ENCODE measurements around the gene KCNN1. TPM values are rescaled to one million over a fixed set of nuclear protein-coding genes. Genes with fewer than 3 reads are reported as not detected.
A peak's percentile ranks its signal among the peaks of the same experiment; 100 is the strongest.

The KCNN1 gene
- total and polyA plus RNA-seq, 9 of the 15 experiments (the other 6 are each of a cell fraction or from before 2014, with no cell fraction given) = 0.01 to 6.2 (median 0.72) TPM

DNA sequence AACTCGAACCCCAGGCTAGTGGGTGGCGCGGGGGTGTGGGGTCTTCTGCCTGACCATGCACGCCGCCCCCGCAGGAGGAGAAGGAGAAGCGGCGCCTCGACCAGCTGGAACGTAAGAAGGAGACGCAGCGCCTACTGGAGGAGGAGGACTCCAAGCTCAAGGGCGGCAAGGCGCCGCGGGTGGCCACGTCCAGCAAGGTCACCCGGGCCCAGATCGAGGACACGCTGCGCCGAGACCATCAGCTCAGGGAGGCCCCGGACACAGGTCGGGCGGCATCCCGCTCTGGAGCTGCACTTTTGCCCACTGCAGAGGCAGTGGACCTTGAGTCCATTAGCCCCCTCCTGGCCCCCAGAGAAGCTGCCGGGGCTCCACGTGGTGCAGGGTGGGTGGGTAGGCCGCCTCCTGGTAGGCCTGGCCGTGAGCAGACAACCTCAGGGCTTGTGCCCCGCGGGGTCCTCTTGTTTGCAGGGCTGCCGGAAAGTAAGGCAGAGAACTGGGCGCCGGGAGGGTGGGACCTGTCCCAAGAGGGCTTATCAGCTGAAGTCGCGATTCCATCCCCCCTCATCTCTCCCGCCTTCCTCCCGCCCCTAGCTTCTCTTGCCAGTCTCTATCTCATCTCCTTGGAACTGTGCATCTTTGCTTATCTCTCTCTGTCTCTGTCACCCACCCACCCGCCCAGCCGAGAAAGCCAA is 24.2 kb upstream of the KCNN1 start (continued):
- TF ChIP-seq PCBP1 (IDR thresholded peaks at IDR 0.05; ENCODE audit: low read depth, low read length, poor library complexity, severe bottlenecking) (peak; percentile 51), HNRNPL (IDR thresholded peaks at IDR 0.05; ENCODE audit: low read depth, low read length) (no peak), NR4A1 (CRISPR knock-in tag; IDR thresholded peaks at IDR 0.05) (0 out of 2 replicates have a peak, but pooled peaks have one; percentile 10), NR4A1 (tag; IDR thresholded peaks at IDR 0.05) (no peak), SIRT6 (IDR thresholded peaks at IDR 0.05; ENCODE audit: low read depth, low read length) (no peak), ZNF584 (CRISPR knock-in tag; IDR thresholded peaks at IDR 0.05; ENCODE audit: low read depth) (no peak), NFIC (IDR thresholded peaks at IDR 0.05) (0 out of 2 replicates have a peak, but pooled peaks have one; percentile 28), GABPA (tag; conservative IDR thresholded peaks at IDR 0.05; ENCODE audit: low read depth) (0 out of 2 replicates have a peak, but pooled peaks have one; percentile 39), ZFX (CRISPR knock-in tag; IDR thresholded peaks at IDR 0.05) (peak; percentile 63; the same call in 1 of the 2 replicates), RB1 (IDR thresholded peaks at IDR 0.05; ENCODE audit: low read depth) (peak; percentile 45; the same call in 1 of the 2 replicates), CTBP1 (IDR thresholded peaks at IDR 0.05; ENCODE audit: borderline replicate concordance) (peak; percentile 56), NONO (IDR thresholded peaks at IDR 0.05; ENCODE audit: low read depth in 2 of 2, low read length in 1 of 2) (0 out of 4 replicates have a peak, but pooled peaks of 1 of the 2 experiments have one; percentile 47), HDAC2 (IDR thresholded peaks at IDR 0.05) (peak; percentile 61; the same call in 1 of the 2 replicates)
- TF ChIP-seq, protein P1, sequence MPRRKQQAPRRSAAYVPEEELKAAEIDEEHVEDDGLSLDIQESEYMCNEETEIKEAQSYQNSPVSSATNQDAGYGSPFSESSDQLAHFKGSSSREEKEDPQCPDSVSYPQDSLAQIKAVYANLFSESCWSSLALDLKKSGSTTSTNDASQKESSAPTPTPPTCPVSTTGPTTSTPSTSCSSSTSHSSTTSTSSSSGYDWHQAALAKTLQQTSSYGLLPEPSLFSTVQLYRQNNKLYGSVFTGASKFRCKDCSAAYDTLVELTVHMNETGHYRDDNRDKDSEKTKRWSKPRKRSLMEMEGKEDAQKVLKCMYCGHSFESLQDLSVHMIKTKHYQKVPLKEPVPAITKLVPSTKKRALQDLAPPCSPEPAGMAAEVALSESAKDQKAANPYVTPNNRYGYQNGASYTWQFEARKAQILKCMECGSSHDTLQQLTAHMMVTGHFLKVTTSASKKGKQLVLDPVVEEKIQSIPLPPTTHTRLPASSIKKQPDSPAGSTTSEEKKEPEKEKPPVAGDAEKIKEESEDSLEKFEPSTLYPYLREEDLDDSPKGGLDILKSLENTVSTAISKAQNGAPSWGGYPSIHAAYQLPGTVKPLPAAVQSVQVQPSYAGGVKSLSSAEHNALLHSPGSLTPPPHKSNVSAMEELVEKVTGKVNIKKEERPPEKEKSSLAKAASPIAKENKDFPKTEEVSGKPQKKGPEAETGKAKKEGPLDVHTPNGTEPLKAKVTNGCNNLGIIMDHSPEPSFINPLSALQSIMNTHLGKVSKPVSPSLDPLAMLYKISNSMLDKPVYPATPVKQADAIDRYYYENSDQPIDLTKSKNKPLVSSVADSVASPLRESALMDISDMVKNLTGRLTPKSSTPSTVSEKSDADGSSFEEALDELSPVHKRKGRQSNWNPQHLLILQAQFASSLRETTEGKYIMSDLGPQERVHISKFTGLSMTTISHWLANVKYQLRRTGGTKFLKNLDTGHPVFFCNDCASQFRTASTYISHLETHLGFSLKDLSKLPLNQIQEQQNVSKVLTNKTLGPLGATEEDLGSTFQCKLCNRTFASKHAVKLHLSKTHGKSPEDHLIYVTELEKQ (CRISPR knock-in tag; IDR thresholded peaks at IDR 0.05) = no peak
- TF ChIP-seq, protein P2, sequence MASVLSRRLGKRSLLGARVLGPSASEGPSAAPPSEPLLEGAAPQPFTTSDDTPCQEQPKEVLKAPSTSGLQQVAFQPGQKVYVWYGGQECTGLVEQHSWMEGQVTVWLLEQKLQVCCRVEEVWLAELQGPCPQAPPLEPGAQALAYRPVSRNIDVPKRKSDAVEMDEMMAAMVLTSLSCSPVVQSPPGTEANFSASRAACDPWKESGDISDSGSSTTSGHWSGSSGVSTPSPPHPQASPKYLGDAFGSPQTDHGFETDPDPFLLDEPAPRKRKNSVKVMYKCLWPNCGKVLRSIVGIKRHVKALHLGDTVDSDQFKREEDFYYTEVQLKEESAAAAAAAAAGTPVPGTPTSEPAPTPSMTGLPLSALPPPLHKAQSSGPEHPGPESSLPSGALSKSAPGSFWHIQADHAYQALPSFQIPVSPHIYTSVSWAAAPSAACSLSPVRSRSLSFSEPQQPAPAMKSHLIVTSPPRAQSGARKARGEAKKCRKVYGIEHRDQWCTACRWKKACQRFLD (CRISPR knock-in tag; IDR thresholded peaks at IDR 0.05) = peak; percentile 70
- TF ChIP-seq, protein P3, sequence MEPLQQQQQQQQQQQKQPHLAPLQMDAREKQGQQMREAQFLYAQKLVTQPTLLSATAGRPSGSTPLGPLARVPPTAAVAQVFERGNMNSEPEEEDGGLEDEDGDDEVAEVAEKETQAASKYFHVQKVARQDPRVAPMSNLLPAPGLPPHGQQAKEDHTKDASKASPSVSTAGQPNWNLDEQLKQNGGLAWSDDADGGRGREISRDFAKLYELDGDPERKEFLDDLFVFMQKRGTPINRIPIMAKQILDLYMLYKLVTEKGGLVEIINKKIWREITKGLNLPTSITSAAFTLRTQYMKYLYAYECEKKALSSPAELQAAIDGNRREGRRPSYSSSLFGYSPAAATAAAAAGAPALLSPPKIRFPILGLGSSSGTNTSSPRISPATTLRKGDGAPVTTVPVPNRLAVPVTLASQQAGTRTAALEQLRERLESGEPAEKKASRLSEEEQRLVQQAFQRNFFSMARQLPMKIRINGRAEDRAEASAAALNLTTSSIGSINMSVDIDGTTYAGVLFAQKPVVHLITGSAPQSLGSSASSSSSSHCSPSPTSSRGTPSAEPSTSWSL (CRISPR knock-in tag; IDR thresholded peaks at IDR 0.05; ENCODE audit: borderline replicate concordance) = peak; percentile 52; the same call in 1 of the 2 replicates
- TF ChIP-seq, protein P4, sequence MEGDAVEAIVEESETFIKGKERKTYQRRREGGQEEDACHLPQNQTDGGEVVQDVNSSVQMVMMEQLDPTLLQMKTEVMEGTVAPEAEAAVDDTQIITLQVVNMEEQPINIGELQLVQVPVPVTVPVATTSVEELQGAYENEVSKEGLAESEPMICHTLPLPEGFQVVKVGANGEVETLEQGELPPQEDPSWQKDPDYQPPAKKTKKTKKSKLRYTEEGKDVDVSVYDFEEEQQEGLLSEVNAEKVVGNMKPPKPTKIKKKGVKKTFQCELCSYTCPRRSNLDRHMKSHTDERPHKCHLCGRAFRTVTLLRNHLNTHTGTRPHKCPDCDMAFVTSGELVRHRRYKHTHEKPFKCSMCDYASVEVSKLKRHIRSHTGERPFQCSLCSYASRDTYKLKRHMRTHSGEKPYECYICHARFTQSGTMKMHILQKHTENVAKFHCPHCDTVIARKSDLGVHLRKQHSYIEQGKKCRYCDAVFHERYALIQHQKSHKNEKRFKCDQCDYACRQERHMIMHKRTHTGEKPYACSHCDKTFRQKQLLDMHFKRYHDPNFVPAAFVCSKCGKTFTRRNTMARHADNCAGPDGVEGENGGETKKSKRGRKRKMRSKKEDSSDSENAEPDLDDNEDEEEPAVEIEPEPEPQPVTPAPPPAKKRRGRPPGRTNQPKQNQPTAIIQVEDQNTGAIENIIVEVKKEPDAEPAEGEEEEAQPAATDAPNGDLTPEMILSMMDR (IDR thresholded peaks at IDR 0.05 in 2 of 3, conservative IDR thresholded peaks at IDR 0.05 in 1 of 3; ENCODE audit: insufficient read depth in 2 of 3, low read depth in 1 of 3, low read length in 3 of 3) = peak; percentile 57 to 92 (median 63)

Measured in K562 (cell line).